Body of pancreas (tissue), 4 donors: ENCODE results near the gene JAG2.

Experiments
- CTCF ChIP-seq, 7 experiments: fragments of 450-650 bp in 4 of 7; fragments of 200-600 bp in 3 of 7; sonication (generic) in 3 of 7; IDR thresholded peaks; one replicate each; pipeline ENCODE4 v1.5.1; 2016 to 2019; ENCODE audit warnings: antibody characterized with exemption in 7 of 7
- POLR2A ChIP-seq, 3 donors: fragments of 450-650 bp; IDR thresholded peaks; one replicate each; pipeline ENCODE4 v1.6.1; 2016; ENCODE audit warnings: antibody characterized with exemption in 3 of 3, mild to moderate bottlenecking in 2 of 3

DNA sequence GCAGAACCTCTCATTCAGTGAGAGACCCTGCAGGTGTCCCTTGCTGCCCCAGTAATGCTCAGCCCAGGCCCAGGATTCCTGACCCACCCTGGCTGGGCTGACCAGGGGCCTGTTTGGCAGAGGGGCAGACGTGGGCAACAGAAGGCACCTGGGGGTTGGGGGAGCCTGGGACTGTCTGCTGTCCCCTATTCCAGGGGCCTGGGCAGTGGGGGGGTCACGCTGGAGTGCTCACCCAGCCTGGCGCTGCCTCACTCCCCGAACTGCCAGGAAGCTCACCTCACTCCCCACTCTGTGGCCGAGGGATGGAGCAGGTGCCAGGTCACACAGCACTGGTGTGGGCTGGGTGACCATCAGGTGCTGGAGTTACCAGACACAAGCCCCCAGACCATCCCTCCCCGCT, 35.1 kb upstream of the JAG2 start:
- TF ChIP-seq CTCF (IDR thresholded peaks at IDR 0.05) (no peak), POLR2A (IDR thresholded peaks at IDR 0.05) (no peak)
